GM12873 (cell line): Measurements from ENCODE around the gene C3orf85.

Experiments
- CTCF ChIP-seq: IDR thresholded peaks from 2 replicates; pipeline ENCODE4 v1.5.1; 2012; ENCODE audit warnings: low read depth, mild to moderate bottlenecking, moderate library complexity, low read length, control low read depth; ENCODE audit not compliant: insufficient read depth; ENCODE audit errors: missing control alignments

Gene C3orf85

GRCh38 chr3:109149078-109149477, 12.6 kb downstream of the C3orf85 start:
- TF ChIP-seq CTCF, result no peak

- no peak for TF ChIP-seq CTCF
Measured at GRCh38 chr3:109152320-109152719, 15.8 kb downstream of the C3orf85 start.

- TF ChIP-seq CTCF, result no peak
Measured at GRCh38 chr3:109154979-109155378, 18.5 kb downstream of the C3orf85 start.

- TF ChIP-seq CTCF, result no peak
Measured at GRCh38 chr3:109155828-109156227, 19.3 kb downstream of the C3orf85 start.

- no peak for TF ChIP-seq CTCF
Measured at GRCh38 chr3:109161487-109162123, 25.1 kb downstream of the C3orf85 start.

GRCh38 chr3:109165905-109166304, 29.4 kb downstream of the C3orf85 start:
- TF ChIP-seq CTCF, result no peak

- TF ChIP-seq CTCF, result no peak
Measured at GRCh38 chr3:109171479-109171878, 35.0 kb downstream of the C3orf85 start.
